ENCODE results near the gene KCNG2. TPM values are rescaled to one million over a fixed set of nuclear protein-coding genes. Genes with fewer than 3 reads are reported as not detected.

KCNG2 gene
- total RNA-seq, 2 experiments from 2014 or later: not detected

DNA sequence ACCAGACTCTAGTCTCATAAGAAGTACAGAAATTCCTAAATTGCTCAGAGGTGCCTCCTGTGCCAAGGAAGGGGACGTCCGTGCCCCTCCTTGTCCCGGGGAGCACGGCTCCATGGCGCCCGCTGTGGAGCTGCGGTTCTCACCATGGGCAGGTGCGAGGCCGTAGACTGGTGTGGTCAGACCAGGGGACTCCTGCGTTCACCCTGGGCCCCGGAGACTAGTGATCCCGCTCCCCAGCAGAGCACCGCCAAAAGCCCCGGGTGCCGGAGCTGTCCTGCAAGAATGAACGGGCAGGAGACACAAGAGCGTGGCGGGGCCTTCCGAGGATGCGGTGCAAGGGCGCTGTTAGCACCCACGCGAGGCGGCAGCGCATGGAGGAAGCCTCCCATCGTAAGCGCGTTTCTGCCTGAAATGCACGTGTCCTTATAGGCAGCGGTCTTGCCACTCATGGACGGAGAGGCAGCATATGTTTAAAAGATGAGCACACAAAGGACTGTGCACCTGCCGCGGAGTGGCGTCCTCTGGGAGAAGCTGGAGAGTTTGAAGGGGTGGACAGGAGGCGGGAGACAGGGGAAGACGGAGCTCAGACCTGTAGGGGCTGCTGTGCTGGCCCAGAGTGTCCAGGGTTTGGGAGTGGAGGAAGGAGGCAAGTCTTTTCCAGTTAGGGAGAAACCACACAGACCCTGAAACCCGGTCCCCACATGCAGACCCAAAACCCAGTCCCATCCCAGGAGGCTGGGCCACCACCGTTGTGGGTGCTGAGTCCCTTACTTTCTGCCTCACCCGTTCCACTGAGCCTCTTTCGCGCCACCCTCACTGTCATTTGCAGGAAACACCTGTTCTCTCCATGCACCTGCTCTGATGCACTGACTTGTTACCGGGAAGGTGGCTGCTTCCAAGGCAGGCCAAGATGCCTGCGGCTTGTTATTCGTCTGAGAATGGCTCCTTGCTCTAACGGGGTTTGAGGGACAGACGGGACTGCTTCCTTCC lies 7.5 kb upstream of the KCNG2 start:
- Histone ChIP-seq H4K20me1 (ENCODE audit: insufficient read depth, low read length) (no peaks in the 10 kb centered on the region), H3K79me2 (ENCODE audit: insufficient read depth, low read depth, low read length) (no peaks in the 10 kb centered on the region), H3K4me2 (ENCODE audit: low read length) (no peak overlapping the region), H3K27ac (ENCODE audit: low read depth, low read length, poor library complexity, severe bottlenecking) (no peak overlapping the region), H3K9me3 (ENCODE audit: low read length) (no peaks in the 10 kb centered on the region), H3K4me1 (ENCODE audit: insufficient read depth, low read length, poor library complexity, severe bottlenecking) (no peaks in the 10 kb centered on the region), H3K36me3 (ENCODE audit: insufficient read depth, low read length) (no peaks in the 10 kb centered on the region), H3K4me3 (ENCODE audit: low read depth, low read length, poor library complexity, severe bottlenecking) (no peak overlapping the region), H2AFZ (ENCODE audit: low read length) (no peak overlapping the region), H3K9me2 (ENCODE audit: insufficient read depth, low read length) (no peaks in the 10 kb centered on the region)
- ChIA-PET POLR2A (no interaction called here), CTCF (ENCODE audit: unreplicated experiment) (no interaction called here)
- DNase-seq (ENCODE audit: low spot score): no peak
- BruUV-seq (replicated peaks): no TSS peak
- intact Hi-C loops (cut with micrococcal nuclease; ENCODE audit: unreplicated experiment): no loop called here
- TF ChIP-seq, protein P1, sequence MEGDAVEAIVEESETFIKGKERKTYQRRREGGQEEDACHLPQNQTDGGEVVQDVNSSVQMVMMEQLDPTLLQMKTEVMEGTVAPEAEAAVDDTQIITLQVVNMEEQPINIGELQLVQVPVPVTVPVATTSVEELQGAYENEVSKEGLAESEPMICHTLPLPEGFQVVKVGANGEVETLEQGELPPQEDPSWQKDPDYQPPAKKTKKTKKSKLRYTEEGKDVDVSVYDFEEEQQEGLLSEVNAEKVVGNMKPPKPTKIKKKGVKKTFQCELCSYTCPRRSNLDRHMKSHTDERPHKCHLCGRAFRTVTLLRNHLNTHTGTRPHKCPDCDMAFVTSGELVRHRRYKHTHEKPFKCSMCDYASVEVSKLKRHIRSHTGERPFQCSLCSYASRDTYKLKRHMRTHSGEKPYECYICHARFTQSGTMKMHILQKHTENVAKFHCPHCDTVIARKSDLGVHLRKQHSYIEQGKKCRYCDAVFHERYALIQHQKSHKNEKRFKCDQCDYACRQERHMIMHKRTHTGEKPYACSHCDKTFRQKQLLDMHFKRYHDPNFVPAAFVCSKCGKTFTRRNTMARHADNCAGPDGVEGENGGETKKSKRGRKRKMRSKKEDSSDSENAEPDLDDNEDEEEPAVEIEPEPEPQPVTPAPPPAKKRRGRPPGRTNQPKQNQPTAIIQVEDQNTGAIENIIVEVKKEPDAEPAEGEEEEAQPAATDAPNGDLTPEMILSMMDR (conservative IDR thresholded peaks at IDR 0.05; ENCODE audit: low read length): no peak

DNA sequence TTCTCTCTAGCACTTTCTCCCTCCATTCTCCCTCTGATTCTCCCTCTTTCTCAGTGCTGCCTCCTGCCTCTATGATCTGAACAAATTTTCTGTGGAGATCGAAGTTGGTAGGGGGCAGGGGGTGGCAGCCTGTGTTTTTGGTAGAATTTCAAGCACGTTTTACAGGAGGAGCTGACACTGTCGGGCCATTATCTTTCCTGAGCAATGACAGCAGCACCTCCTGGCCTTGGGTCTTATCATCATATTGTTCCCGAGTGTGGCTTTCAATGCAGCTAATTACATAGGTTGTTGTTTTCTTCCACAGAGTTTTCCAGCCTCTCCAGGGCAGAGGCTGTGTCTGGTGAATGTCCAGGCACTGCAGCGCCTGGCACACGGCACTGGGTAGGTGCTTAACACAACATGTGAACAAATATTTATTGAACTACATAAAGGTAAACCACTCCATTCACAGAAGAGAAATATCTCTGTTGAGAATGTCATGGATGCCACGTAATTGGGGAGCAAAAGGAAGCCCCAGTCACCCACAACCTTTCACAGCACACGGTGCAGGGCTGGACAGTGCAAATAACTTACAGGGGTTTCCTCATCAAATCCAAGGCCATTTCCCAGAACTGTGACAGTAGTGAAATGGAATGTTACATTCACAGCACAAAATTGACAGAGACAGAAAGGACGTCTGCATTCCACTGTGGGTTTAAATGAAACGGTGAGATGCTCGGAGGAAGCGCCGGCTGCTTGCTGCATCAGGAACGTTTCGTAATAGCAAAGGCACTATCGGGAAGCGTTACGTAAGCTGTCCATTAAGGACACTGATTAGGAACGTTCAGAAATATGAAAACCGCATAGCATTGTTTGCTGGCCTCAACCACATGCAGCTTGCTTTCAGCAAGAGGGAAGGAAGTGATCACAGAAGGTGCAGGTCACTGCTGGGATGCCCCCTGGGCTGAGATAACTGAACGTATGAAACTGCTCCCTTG lies 6.5 kb upstream of the KCNG2 start:
- H3K9me3 ChIP-seq (ENCODE audit: low read length): no peaks in the 10 kb centered on the region
- H3K36me3 ChIP-seq (ENCODE audit: insufficient read depth, low read length): no peaks in the 10 kb centered on the region
- H3K79me2 ChIP-seq (ENCODE audit: insufficient read depth, low read depth, low read length): no peaks in the 10 kb centered on the region
- TF ChIP-seq, protein P1 (conservative IDR thresholded peaks at IDR 0.05; ENCODE audit: low read length): no peak
- TF ChIP-seq EZH2phosphoT487 (IDR thresholded peaks at IDR 0.05; ENCODE audit: borderline replicate concordance, low read depth, low read length): no peak
- H3K27ac ChIP-seq (ENCODE audit: low read depth, low read length, poor library complexity, severe bottlenecking): no peak overlapping the region
- no peaks in the 10 kb centered on the region for H3K9me2 ChIP-seq (ENCODE audit: insufficient read depth, low read length)
- ChIA-PET POLR2A (no interaction called here), CTCF (ENCODE audit: unreplicated experiment) (interaction anchor here (0.5 kb wide), 1 partner anchor 8 kb away, joined by 3 read pairs; no protein-coding TSS in a partner anchor)
- no peak overlapping the region for H2AFZ ChIP-seq (ENCODE audit: low read length)
- H4K20me1 ChIP-seq (ENCODE audit: insufficient read depth, low read length): no peaks in the 10 kb centered on the region
- no TSS peak for BruUV-seq (replicated peaks)
- no peak for DNase-seq (ENCODE audit: low spot score)
- intact Hi-C loops (cut with micrococcal nuclease; ENCODE audit: unreplicated experiment): no loop called here
- no peak overlapping the region for H3K4me2 ChIP-seq (ENCODE audit: low read length)
- no peaks in the 10 kb centered on the region for H3K4me1 ChIP-seq (ENCODE audit: insufficient read depth, low read length, poor library complexity, severe bottlenecking)
- no peak overlapping the region for H3K4me3 ChIP-seq (ENCODE audit: low read depth, low read length, poor library complexity, severe bottlenecking)

All from OCI-LY7 (cell line).